Panc1 (cell line): ENCODE measurements around the gene EID3. TPM values are rescaled to one million over a fixed set of nuclear protein-coding genes. Genes with fewer than 3 reads are reported as not detected.
A peak's percentile ranks its signal among the peaks of the same experiment; 100 is the strongest.

Experiments
- ATAC-seq: fragments of 200-7000 bp; cut with Tn5 transposase; 2 replicates; pipeline ENCODE4 v1.9.1; 2020; ENCODE audit warnings: mild to moderate bottlenecking, moderate library complexity
- BruUV-seq: library from RNA; stranded (reverse); fragments of 400-500 nt; replicated peaks from 2 replicates; lab custom pipeline; 2021; lab: Mats Ljungman, UMichigan
- CTCF ChIA-PET: fragments of 300-600 bp; sonication (Branson Sonifier 250); formaldehyde crosslinking; loops from one replicate; lab custom pipeline; 2022; ENCODE audit warnings: antibody characterized with exemption; lab: Charles Lee
- POLR2A ChIA-PET: fragments of 300-600 bp; sonication (Branson Sonifier 250); formaldehyde crosslinking; loops from one replicate; lab custom pipeline; 2022; ENCODE audit warnings: antibody characterized with exemption; lab: Charles Lee
- DNase-seq: peaks from one replicate; pipeline ENCODE4 v3.0.0-alpha.2; 2010; ENCODE audit warnings: low read depth, low spot score
- H3K27ac ChIP-seq: 2 replicates; pipeline ENCODE4 v1.5.1; 2011; ENCODE audit warnings: mild to moderate bottlenecking, low read length, inconsistent platforms
- H3K27me3 ChIP-seq: fragments of 200-500 bp; sonication (Bioruptor generic); 2 replicates; pipeline ENCODE4 v1.6.0; 2014; ENCODE audit warnings: low read length, inconsistent platforms; ENCODE audit not compliant: control insufficient read depth, insufficient read depth
- H3K36me3 ChIP-seq: fragments of 200-500 bp; sonication (Bioruptor generic); 2 replicates; pipeline ENCODE4 v1.5.1; 2014; ENCODE audit warnings: inconsistent platforms, mild to moderate bottlenecking, low read length, moderate library complexity; ENCODE audit not compliant: control insufficient read depth, insufficient read depth
- H3K4me1 ChIP-seq: 2 replicates; pipeline ENCODE4 v1.5.1; 2011; ENCODE audit warnings: inconsistent platforms, mild to moderate bottlenecking, low read length, moderate library complexity; ENCODE audit not compliant: control insufficient read depth, insufficient read depth
- H3K4me3 ChIP-seq, 2 experiments: 2 replicates each; pipeline ENCODE4 v1.5.1; 2011 to 2012; ENCODE audit warnings: low read depth in 2 of 2, low read length in 2 of 2, mild to moderate bottlenecking in 2 of 2, inconsistent platforms in 1 of 2, moderate library complexity in 1 of 2
- H3K9me3 ChIP-seq: fragments of 200-500 bp; sonication (Bioruptor generic); 2 replicates; pipeline ENCODE4 v1.5.1; 2014; ENCODE audit warnings: low read depth, mild to moderate bottlenecking, inconsistent platforms, low read length, moderate library complexity; ENCODE audit not compliant: control insufficient read depth, insufficient read depth
- POLR2AphosphoS5 ChIP-seq: IDR thresholded peaks from 2 replicates; pipeline ENCODE4 v1.6.1; 2012; ENCODE audit warnings: mild to moderate bottlenecking, low read depth, low read length, moderate library complexity
- SIN3A ChIP-seq: IDR thresholded peaks from 2 replicates; pipeline ENCODE4 v1.6.1; 2012; ENCODE audit warnings: low read depth, mild to moderate bottlenecking, low read length, moderate library complexity, borderline replicate concordance; ENCODE audit not compliant: insufficient read depth
- TCF7L2 ChIP-seq: IDR thresholded peaks from 2 replicates; pipeline ENCODE4 v1.6.1; 2011; ENCODE audit warnings: mild to moderate bottlenecking, low read depth, low read length, inconsistent platforms
- in situ Hi-C: cut with HindIII; loops from 2 replicates; pipeline ENCODE4 v1.10.0; 2016; ENCODE audit warnings: low sequenced_read_pairs, low pct_unique_long_range_greater_than_20kb
- intact Hi-C: fragments of 100-400 bp; cut with micrococcal nuclease; formaldehyde crosslinking; loops from one replicate; pipeline ENCODE4 v1.10.0; 2022; ENCODE audit not compliant: unreplicated experiment
- total RNA-seq: library from RNA; stranded (reverse); gene quantifications from one replicate; pipeline ENCODE4 v1.2.1, GENCODE V29; 2021; ENCODE audit not compliant: unreplicated experiment
- TF ChIP-seq, protein P1 (sequence below): fragments of 450-650 bp; IDR thresholded peaks from 2 replicates; pipeline ENCODE4 v1.5.1; 2017; ENCODE audit warnings: mild to moderate bottlenecking
- TF ChIP-seq, protein P2 (sequence below), 2 experiments: IDR thresholded peaks; 2 replicates each; pipeline ENCODE4 v1.6.1; 2011 to 2012; ENCODE audit warnings: low read depth in 2 of 2, control low read depth in 1 of 2, low read length in 1 of 2, mild to moderate bottlenecking in 1 of 2, moderate library complexity in 1 of 2; ENCODE audit not compliant: insufficient read depth in 1 of 2

Gene EID3
- total RNA-seq, 1 experiment from 2014 or later = 18.5 TPM

DNA sequence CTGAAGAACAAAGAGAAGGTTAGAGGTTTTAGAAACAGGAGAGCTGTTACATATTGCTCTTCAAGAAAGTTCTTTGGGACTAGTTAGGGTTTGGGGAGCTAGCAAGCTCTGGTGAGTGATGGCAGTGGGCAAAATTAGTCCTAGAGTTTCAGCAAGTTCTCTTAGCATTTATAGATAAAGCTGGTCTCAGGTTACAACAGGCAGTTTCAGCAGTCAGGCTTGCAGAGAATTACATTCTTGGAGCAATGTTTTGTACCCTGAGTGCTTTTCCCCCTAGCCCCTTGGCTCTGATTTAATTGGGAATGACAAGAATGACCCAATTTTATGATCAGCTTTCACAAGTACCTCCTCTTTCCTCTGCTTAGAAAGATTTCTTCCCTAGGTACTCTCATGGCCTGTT, 21.4 kb upstream of the EID3 start:
- Histone ChIP-seq H3K27me3 (no peaks in the 10 kb centered on the region), H3K4me1 (peaks cover 38% of the 10 kb centered on the region), H3K36me3 (no peaks in the 10 kb centered on the region; the same call in 1 of the 2 replicates), H3K27ac (peak overlapping the region; percentile 64), H3K9me3 (peaks cover 5% of the 10 kb centered on the region; the same call in 1 of the 2 replicates), H3K4me3 (no peak overlapping the region)
- intact Hi-C loops (no loop called here), in situ Hi-C loops (no loop called here)
- ChIA-PET POLR2A (no interaction called here), CTCF (no interaction called here)
- DNase-seq (no peak), ATAC-seq (no peak)
- BruUV-seq = no TSS peak
- TF ChIP-seq POLR2AphosphoS5 = no peak
- TF ChIP-seq, protein P1, sequence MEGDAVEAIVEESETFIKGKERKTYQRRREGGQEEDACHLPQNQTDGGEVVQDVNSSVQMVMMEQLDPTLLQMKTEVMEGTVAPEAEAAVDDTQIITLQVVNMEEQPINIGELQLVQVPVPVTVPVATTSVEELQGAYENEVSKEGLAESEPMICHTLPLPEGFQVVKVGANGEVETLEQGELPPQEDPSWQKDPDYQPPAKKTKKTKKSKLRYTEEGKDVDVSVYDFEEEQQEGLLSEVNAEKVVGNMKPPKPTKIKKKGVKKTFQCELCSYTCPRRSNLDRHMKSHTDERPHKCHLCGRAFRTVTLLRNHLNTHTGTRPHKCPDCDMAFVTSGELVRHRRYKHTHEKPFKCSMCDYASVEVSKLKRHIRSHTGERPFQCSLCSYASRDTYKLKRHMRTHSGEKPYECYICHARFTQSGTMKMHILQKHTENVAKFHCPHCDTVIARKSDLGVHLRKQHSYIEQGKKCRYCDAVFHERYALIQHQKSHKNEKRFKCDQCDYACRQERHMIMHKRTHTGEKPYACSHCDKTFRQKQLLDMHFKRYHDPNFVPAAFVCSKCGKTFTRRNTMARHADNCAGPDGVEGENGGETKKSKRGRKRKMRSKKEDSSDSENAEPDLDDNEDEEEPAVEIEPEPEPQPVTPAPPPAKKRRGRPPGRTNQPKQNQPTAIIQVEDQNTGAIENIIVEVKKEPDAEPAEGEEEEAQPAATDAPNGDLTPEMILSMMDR = no peak
- TF ChIP-seq, protein P2, sequence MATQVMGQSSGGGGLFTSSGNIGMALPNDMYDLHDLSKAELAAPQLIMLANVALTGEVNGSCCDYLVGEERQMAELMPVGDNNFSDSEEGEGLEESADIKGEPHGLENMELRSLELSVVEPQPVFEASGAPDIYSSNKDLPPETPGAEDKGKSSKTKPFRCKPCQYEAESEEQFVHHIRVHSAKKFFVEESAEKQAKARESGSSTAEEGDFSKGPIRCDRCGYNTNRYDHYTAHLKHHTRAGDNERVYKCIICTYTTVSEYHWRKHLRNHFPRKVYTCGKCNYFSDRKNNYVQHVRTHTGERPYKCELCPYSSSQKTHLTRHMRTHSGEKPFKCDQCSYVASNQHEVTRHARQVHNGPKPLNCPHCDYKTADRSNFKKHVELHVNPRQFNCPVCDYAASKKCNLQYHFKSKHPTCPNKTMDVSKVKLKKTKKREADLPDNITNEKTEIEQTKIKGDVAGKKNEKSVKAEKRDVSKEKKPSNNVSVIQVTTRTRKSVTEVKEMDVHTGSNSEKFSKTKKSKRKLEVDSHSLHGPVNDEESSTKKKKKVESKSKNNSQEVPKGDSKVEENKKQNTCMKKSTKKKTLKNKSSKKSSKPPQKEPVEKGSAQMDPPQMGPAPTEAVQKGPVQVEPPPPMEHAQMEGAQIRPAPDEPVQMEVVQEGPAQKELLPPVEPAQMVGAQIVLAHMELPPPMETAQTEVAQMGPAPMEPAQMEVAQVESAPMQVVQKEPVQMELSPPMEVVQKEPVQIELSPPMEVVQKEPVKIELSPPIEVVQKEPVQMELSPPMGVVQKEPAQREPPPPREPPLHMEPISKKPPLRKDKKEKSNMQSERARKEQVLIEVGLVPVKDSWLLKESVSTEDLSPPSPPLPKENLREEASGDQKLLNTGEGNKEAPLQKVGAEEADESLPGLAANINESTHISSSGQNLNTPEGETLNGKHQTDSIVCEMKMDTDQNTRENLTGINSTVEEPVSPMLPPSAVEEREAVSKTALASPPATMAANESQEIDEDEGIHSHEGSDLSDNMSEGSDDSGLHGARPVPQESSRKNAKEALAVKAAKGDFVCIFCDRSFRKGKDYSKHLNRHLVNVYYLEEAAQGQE (IDR thresholded peaks at IDR 0.05; ENCODE audit: insufficient read depth in 1 of 2, low read depth in 2 of 2, low read length in 1 of 2) = no peak
- TF ChIP-seq SIN3A = no peak
- no peak for TF ChIP-seq TCF7L2

DNA sequence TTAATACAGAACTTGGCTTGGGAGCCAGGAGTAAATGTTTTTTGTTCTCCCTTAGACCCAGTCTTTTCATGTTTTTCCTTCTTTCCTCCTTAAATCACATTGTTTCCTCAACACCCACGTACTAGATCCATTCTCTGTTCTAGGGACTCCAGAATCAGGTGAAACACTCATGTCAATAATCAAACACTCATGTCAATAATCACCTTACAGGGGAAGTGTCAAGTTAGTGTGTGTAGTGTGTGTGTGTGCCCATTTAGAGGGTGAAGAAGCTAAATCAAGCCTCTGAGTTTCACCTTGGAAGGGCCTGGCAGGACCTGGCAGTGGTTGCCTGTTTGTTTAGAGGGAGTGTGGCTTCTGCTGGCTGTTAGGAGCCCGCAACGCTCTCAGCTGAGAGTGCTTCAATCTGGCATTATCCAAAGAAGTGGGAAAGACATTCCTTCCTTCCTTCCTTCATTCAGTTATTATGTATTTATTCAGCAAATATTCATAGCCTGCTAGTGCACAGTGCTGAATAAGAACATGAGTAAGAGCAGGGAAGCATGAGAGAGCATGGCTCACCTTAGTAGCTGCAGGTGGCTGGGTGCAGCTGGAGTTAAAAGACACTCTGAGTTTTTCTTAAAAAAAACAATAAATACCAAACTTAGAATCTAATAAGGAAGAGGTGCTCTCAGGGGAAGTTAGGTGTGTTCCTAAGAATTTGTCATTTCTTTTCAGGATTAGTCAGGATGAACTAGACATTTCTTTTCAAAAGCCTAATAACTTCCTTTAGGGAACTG, 17.6 kb upstream of the EID3 start:
- Histone ChIP-seq H3K4me3 (peak overlapping the region; percentile 86 to 87; a peak in 3 of 4 replicates), H3K4me1 (peaks cover 20% of the 10 kb centered on the region), H3K36me3 (peaks cover 4% of the 10 kb centered on the region), H3K27me3 (no peaks in the 10 kb centered on the region), H3K27ac (peak overlapping the region; percentile 99), H3K9me3 (peaks cover 5% of the 10 kb centered on the region; the same call in 1 of the 2 replicates)
- no peak for ATAC-seq
- in situ Hi-C loops = no loop called here
- TF ChIP-seq, protein P2 (IDR thresholded peaks at IDR 0.05; ENCODE audit: insufficient read depth in 1 of 2, low read depth in 2 of 2, low read length in 1 of 2) = no peak
- TF ChIP-seq POLR2AphosphoS5 = no peak
- no peak for TF ChIP-seq SIN3A
- no peak for TF ChIP-seq TCF7L2
- TF ChIP-seq, protein P1 = no peak
- CTCF ChIA-PET = interaction anchor here (0.6 kb wide), 1 partner anchor 35 kb away, joined by 3 read pairs; no protein-coding TSS in a partner anchor
- BruUV-seq = TSS peak; percentile 87
- POLR2A ChIA-PET = interaction anchor here (1.6 to 3.5 kb wide), 4 partner anchors 10 to 66 kb away, joined by 4 to 31 read pairs (median 16); no protein-coding TSS in a partner anchor
- no peak for DNase-seq
- intact Hi-C loops = loop anchor here (2.0 kb wide), 1 partner anchor 67 kb away; no protein-coding TSS in a partner anchor
